Gastroesophageal sphincter (tissue), 3 donors: Measurements from ENCODE around the gene AUTS2.

Experiments used
- EP300 ChIP-seq: sonication (generic); formaldehyde crosslinking; IDR thresholded peaks from one replicate; pipeline ENCODE4 v1.6.1; 2017; ENCODE audit warnings: antibody characterized with exemption, mild to moderate bottlenecking
- POLR2A ChIP-seq, 2 donors: fragments of 450-650 bp; IDR thresholded peaks; one replicate each; pipeline ENCODE4 v1.6.1; 2017; ENCODE audit warnings: antibody characterized with exemption in 2 of 2, mild to moderate bottlenecking in 2 of 2, moderate library complexity in 1 of 2
- TF ChIP-seq, protein P1 (sequence below), 4 experiments: fragments of 200-600 bp in 2 of 4; fragments of 450-650 bp in 2 of 4; sonication (generic) in 1 of 4; IDR thresholded peaks; one replicate each; pipeline ENCODE4 v1.5.1; 2017 to 2019; ENCODE audit warnings: antibody characterized with exemption in 4 of 4, mild to moderate bottlenecking in 2 of 4, moderate library complexity in 2 of 4

DNA sequence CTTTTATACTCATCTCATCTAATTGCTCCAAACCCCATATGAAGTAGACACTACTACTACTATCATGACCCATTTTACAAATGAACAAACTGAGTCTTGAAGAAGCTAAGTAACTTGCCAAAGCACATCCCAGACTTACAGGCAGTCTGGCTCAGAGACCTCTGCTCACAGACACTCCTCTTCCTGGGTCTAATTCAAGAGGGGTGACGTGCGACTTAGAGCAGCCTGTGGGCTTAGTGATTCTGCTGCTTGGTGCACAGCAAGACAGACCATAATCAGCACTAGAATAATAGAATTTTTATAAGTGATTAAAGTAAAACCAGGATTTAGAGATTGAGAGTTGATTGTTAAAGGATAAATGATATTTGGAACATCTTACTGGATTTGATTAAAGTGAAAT lies 750.8 kb downstream of the AUTS2 start:
- TF ChIP-seq, protein P1, sequence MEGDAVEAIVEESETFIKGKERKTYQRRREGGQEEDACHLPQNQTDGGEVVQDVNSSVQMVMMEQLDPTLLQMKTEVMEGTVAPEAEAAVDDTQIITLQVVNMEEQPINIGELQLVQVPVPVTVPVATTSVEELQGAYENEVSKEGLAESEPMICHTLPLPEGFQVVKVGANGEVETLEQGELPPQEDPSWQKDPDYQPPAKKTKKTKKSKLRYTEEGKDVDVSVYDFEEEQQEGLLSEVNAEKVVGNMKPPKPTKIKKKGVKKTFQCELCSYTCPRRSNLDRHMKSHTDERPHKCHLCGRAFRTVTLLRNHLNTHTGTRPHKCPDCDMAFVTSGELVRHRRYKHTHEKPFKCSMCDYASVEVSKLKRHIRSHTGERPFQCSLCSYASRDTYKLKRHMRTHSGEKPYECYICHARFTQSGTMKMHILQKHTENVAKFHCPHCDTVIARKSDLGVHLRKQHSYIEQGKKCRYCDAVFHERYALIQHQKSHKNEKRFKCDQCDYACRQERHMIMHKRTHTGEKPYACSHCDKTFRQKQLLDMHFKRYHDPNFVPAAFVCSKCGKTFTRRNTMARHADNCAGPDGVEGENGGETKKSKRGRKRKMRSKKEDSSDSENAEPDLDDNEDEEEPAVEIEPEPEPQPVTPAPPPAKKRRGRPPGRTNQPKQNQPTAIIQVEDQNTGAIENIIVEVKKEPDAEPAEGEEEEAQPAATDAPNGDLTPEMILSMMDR (IDR thresholded peaks at IDR 0.05): no peak
- TF ChIP-seq POLR2A (IDR thresholded peaks at IDR 0.05) (no peak), EP300 (no peak)
